GM21723 (cell line): Measurements from ENCODE around the gene SOWAHB.

Experiments
- ATAC-seq: cut with Tn5 transposase; IDR thresholded peaks from one replicate; pipeline ENCODE4 v1.9.1; 2021; ENCODE audit warnings: mild to moderate bottlenecking, moderate library complexity; ENCODE audit not compliant: unreplicated experiment

SOWAHB gene, protein sequence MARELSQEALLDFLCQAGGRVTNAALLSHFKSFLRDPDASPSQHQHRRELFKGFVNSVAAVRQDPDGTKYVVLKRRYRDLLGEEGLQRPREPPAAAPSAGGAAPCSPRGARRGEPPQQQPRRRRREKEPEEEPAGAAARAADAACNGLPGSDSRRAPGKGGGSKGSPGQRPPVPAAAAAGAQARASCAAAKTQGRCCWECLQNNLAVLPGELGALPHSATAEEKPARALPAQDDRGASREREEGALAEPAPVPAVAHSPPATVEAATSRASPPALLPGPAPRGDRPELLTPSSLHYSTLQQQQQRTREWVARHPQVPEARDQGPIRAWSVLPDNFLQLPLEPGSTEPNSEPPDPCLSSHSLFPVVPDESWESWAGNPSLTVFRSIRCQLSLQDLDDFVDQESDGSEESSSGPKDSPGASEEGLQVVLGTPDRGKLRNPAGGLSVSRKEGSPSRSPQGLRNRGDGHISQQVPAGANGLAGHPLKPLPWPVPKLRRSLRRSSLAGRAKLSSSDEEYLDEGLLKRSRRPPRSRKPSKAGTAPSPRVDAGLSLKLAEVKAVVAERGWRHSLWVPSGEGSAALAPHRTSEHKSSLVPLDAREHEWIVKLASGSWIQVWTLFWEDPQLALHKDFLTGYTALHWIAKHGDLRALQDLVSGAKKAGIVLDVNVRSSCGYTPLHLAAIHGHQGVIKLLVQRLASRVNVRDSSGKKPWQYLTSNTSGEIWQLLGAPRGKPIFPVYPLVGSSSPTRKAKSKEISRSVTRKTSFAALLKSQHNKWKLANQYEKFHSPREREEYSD

DNA sequence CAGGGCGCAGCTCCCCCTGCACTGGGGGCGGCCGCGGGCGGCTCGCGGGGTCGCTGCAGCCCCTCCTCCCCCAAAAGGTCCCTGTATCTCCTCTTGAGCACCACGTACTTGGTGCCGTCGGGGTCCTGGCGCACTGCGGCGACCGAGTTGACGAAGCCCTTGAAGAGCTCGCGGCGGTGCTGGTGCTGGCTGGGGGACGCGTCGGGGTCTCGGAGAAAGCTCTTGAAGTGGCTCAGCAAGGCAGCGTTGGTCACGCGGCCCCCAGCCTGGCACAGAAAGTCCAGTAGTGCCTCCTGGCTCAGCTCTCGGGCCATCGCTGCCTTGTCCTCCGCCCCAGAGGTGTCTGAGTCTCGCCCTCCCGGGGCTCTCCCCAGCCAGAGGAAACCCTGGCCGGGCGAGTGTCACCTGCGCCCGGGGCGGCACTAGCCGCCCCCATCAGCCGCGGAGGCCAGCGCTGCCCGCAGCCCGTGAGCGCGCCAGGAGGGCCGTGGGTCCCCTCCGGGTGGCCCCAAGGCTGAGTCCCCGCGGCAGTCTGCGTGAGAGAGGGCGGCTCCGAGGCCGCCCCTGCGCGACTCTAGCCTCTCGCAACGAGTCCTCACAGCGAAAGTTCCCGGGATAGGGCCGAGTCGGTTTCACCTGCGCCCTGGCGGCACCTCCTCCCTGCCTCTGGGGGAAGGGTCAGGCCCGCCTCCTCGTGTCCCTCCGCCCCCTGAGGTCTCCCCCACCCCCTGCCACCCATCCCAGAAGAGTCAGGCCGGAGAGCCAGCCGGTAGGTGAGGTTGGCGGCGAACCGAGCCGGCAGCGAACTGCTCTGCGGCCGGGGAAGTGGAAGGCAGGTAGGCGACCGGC lies at the start of gene SOWAHB:
Gene SOWAHB (minus strand): TSS at position 609 of the 849 bp plus-strand sequence. CDS start 295 bp downstream, at position 314.
- peak; percentile 46 for ATAC-seq

DNA sequence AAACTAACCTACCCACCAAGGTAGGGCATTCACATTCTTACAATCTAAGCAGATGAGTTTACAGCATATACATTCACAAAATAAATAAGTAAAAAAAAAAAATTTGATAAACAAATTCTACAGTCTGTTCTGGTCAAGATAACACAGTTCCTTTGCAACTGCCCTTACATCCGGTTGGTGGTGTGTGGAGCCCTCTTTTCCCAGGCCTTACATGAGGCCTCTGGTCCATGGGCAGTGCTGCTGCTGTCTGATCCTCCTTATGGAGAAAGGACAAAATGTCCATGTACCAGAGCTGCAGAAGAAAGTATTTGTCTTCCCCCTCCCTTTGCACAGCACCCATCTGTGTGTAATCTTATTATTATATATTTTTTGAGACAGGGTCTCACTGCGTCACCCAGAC lies 49.4 kb upstream of the SOWAHB start:
- ATAC-seq = no peak

DNA sequence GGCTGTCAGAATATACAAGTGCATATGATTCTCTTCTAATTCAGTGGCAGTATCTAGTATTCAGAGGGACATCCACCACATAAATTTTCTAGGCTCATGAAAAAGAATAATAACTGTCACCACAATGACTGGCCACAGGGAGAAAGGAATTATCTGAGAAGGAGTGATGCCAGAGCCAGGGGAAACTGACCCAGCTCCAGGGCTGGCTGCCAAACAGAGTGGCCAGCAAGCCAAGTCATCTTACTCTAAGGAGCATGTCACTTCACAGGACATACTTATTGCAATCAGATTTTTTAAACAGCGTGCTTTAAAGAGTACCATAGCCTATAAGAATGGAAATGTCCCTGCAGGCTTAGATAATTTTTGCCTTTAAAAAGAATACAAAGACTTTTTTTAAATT lies 45.8 kb upstream of the SOWAHB start:
- no peak for ATAC-seq

DNA sequence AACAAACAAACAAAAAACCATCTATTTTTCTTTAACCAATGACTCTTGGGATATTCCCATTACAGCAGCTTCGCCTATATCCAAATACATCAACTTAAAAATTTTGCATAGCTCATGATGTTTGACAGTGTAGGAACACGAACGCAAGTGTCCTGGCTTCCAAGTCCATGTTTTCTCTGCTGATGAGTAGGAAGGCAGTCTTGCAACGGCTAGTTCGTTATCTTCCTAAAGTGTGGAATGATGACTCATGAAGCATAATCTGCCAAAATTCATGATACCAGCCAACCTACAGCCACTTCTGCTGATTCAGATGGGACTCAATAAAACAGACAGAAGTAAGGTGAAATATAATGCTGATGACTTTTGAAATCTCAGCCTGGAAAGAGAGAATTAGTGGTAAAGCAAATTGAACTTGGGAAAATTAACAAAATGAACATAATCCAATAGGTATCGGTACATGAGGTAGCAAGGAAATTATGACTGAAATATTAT lies 45.2 kb upstream of the SOWAHB start:
- ATAC-seq = no peak

DNA sequence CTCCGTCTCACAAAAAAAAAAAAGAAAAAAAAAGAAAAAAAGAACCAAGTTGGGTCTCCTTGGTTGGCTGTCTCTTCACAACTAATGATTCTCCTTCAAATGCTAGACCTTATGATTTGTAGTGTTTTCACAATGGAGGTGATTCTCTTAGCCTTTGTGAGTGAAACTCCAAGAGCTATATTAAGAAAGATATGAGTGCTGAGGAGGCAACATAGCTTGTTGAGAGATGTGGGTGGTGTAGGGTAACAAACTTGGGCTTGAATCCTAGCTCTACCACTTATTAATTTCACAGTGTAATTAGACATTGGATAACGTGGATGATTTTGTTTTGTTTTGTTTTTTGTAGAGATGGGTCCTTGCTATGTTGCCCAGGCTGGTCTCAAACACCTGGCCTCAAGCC lies 41.2 kb upstream of the SOWAHB start:
- ATAC-seq = no peak

DNA sequence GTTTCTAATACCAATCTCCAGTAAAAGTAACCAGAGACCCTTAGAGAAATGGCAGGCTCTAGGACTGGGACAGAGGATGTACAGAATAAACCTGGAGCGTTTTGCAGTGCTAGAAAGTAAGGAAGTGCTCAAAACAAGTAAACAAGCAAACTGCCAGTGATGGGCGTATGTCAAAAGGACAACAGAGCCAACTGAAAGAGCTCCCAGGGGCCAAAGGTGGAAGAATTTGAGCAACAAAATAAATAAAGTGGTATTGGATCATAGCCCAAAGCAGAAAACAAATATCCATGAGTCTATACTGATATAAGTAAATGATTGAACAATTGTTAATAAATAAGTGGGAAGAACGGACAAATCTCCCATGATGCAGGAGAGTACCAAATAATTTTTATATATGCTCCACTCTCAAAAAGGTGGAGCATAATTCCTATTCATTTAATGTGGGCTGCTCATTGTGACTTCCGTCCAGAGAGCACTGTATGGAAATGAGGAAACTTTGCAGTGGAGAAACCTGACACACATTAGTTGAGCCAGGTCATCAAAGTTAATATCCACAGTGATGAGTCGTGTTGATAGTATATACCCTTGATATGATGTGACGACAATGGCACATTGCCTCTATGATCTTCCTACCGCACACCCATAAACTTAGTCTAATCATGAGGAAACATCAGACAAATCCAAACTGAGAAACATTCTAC lies 33.8 kb upstream of the SOWAHB start:
- no peak for ATAC-seq

DNA sequence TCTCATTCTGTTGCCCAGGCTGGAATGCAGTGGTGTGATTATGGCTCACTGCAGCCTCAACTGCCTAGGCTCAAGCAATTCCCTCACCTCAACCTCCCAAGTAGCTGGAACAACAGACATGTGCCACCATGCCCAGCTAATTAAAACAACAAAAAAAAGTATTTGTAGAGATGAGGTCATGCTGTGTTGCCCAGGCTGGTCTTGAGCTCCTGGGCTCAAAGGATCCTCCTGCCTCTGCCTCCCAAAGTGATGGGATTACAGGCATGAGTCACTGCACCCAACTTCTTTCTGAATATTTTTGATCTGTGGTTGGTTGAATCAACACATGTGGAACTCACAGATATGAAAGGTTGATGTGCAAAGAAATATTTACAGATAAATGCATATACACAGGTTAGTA lies 33.1 kb upstream of the SOWAHB start:
- no peak for ATAC-seq

DNA sequence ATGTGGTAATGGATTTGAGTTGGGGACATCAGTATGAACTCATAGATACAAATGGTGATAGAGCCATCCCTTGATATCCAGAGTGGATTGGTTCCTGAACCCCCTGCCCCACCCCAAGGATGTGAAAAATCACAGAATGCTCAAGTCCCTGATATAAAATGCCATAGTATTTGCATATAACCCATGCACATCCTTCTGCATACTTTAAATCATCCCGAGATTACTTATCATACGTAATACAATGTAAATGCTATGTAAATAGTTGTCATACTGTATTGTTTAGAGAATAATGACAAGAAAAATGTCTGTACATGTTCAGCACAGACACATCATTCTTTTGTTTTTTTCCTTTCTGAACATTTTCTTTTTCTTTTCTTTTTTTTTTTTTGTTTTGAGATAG lies 32.7 kb upstream of the SOWAHB start:
- no peak for ATAC-seq

DNA sequence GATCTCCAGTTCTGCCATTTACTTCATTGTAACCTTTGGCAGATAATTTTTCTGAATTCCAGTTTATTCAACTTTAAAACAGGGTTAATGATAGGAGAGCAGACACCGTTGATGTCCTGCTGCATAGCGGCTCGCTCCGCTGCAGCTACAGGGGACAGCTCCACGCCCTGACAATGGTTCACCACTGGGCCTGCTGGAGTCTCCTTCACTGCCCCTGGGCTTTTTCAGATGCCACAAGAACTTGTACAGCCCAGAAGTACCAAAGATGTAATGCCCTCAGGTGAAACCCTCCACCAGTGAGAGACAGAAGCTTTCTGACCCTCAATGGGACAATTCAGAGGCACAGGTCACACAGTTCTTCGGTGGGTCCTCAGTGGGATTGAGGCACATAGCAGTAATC lies 28.9 kb upstream of the SOWAHB start:
- no peak for ATAC-seq

DNA sequence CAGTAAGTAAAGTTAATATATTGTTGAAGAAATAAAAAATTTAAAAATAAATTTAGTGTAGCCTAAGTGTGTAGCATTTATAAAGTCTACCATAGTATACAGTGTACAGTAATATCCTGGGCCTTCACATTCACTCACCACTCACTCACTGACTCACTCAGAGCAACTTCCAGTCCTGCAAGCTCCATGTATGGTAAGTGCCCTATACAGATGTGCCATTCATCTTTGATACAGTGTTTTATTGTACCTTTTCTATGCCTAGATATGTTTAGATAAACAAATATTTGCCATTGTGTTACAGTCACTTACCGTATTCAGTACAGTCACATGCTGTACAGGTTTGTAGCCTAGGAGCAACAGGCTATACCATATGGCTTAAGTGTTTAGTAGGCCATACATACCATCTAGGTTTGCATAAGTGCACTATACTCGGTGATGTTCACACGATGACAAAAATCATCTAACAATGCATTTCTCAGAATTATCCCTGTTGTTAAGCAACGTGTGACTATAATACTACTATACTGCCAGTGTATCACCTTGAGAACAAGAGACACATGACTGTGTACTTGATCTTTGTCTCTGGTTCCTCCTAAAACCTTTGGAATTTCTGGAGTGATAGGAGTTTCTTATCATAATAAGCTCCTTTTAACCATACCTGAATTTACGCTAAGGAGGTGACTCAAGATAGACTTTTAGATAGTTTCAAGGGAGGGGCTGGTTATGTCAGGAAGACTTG lies 25.8 kb upstream of the SOWAHB start:
- ATAC-seq = no peak

DNA sequence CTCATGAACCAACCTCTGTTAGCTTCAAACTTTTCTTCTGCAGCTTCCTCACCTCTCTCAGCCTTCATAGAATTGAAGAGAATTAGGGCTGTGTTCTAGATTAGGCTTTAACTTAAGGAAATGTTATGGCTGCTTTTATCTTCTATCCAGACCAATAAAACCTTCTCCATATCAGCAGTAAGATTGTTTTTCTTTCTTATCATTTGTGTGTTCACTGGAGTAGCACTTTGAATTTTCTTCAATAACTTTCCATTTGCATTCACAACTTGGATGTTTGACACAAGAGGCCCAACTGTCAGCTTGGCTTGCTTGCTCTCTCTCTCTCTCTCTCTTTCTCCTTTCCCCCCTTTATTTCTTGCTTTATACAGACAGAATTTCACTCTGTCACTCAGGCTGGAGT lies 22.8 kb upstream of the SOWAHB start:
- ATAC-seq = no peak

DNA sequence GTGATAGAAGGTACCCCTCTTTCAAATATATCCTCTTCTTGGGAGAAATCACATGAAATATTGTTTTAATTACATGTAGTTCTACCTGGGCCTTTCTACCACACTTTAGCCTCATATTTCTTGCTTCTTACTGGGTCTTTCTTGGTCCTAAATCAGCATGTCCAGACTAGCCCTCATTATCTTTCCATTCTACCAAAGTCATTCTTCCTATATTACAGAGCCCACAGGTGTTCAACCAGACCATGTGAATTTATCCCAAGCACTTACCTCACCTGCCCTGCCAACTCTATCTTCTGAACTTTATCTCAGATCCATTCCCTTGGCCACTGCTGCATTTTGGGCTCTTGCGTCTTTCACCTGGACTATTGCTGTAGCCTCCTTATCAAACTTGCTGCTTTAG lies 11.8 kb upstream of the SOWAHB start:
- ATAC-seq = no peak

DNA sequence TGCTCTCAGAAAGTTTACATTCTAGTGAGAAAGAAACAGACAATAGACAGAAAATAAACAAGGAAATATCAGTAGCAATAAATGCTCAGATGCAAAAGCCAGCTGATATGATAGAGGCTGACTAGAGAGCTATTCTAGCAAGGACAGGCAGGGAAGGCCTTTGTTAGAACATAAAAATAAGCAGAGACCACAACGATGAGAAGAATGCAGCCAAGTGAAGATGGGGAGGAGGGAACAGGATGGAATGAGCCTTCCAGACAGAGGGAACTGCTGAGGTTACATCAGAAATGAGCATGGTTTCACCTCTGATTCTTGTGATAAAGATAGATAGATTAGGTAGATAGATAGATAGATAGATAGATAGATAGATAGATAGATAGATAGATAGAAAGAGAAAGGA lies 7.6 kb upstream of the SOWAHB start:
- ATAC-seq = no peak

DNA sequence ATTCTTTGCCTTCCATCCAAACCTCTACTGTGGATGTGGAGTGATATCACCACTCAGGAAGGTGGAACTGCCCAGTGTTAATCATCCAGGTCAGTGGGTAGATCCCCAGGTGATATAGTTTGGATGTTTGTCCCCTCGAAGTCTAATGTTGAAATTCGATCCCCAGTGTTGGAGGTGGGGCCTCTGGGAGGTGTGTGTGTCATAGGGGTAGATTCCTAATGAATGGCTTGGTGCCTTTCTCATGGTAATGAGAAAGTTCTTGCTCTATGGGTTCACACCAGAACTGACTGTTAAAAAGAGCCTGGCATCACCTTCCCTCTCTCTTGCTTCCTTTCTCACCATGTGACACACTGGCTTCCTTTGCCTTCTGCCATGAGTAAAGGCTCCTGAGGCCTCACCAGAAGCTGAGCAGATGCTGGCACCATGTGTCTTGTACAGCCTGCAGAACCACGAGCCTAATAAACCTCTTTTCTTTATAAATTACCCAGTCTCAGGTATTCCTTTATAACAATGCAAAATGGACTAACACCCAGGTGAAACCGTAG lies 6.8 kb upstream of the SOWAHB start:
- no peak for ATAC-seq

DNA sequence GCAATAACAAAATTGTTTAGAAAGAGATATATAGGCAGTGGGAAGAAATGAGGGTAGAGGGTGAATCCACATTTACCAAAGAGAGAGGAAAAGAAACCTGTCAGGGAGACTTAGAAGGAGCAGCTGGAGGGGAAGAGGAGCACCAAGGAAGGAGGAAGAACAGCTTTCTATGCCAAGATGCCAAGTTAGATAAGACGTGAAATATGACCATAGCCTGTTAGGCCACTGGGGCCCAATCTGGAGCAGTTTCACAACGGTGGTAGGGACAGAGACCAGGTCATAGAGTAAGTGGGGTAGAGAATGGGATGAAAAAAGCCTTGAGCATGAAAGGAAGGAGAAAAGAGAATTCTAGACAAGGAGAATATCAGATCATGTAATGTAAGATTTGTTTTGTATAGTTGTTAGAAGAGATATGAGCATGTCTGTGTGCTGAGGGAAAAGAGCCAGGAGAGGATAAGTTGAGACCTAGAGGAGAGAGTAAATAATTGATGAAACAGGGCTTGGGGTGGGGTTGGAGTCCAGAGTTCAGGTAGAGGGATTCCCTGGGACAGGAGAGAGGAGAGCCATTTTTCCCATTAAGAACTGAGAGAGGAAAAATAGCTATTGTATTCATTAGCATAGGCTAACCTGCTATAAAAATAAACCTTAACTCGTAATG lies 4.4 kb upstream of the SOWAHB start:
- ATAC-seq = no peak

DNA sequence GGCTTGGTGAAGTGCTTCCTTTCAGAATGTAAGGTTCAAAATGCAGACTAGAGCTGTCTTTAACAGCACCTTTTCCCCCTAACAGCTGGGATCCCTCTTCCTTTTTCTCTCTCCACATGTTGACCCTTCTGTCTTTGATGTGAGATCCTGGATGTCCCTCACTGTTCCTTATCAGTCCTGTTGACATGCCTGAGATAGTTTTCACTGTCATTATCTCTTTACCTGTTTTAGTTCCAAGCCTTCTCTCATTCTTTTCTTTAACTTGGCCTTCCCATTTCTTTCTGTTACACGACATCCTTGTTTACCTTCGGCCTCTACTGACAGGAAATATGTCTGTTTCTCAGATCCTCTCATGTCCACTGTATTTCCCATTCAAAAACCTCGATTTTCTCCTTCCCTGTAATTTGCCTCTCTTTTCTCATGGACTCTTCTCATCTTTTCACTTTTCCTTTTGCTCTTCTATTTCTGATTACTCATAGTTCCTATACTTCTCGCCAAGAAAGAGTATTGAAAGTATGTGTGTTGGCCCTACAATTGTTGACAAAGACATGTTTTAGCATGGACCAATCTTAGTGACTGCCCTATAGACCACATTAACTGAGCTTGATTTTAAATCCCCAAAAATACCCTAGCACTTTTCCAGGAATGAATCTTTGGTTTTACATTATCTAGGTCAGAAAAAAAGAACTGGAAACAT lies 1.2 kb upstream of the SOWAHB start:
- ATAC-seq = no peak

DNA sequence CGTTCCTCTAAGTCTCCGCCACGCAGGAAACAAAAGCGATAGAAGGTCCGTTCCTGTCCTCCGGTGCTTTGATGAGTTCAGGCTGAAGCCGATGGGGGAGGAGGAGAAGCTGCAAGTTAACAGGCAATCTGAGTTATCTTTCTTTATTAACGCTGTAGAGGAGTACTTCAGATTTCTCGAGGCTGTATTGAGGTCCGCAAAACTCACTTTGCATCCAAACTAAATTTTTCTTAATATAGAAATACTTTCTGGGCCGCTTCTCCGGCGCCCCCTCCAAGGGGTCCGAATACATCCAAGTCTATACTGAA lies 395 bp upstream of the SOWAHB start:
- no peak for ATAC-seq

DNA sequence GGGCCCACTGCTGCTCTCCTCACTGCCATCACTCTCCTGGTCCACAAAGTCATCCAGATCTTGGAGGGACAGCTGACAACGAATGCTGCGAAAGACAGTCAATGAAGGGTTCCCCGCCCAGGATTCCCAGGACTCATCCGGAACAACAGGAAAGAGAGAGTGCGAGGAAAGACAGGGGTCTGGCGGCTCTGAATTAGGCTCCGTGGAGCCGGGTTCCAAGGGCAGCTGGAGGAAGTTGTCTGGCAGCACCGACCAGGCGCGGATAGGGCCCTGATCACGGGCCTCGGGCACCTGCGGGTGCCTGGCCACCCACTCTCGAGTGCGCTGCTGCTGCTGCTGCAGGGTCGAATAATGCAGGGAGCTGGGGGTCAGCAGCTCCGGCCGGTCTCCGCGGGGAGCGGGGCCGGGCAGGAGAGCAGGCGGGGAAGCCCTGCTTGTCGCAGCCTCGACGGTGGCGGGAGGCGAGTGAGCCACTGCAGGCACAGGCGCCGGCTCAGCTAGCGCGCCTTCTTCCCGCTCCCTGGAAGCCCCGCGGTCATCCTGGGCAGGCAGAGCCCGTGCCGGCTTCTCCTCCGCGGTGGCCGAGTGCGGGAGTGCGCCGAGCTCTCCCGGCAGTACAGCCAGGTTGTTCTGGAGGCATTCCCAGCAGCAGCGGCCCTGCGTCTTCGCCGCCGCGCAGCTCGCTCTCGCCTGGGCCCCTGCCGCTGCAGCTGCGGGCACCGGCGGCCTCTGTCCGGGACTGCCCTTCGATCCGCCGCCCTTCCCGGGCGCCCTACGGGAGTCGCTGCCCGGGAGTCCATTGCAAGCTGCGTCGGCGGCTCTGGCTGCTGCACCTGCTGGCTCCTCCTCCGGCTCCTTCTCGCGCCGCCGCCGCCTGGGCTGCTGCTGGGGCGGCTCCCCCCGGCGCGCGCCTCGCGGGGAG lies 1.1 kb downstream of the SOWAHB start:
- ATAC-seq = peak; percentile 47
